HG02938 (cell line): Measurements from ENCODE around the gene TTC17.
"Not testable (repeated sequence)": the region's sequence is repeated elsewhere in the genome, so short reads cannot be mapped to it uniquely, and the experiment has no call there.

ENCODE experiments used
- ATAC-seq: cut with Tn5 transposase; IDR thresholded peaks from one replicate; pipeline ENCODE4 v1.9.1; 2021; ENCODE audit warnings: mild to moderate bottlenecking, moderate library complexity; ENCODE audit not compliant: unreplicated experiment

TTC17 gene

GRCh38 chr11:43447151-43447550 lies 88.4 kb downstream of the TTC17 start:
- ATAC-seq: no peak

GRCh38 chr11:43458486-43458885 lies 99.8 kb downstream of the TTC17 start:
- no peak for ATAC-seq

DNA sequence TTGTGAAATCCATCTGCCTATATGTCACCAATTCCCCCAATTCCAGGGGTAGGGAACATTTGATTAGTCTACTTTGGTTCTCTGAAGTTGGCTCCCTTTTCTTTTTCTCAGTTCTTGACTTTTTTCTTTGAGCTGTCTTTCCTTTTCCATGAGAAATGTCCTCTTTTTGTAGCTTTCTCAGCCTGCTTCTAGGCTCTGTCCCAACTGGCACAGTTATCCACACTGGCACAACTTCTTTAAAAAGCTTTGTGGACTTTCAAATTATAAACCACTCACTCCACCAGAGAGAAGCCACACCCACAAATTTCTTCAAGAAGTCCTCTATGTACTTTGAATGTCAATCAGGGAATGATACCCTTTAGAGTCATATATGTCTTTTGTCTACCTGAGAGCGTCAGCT lies 100.5 kb downstream of the TTC17 start:
- no peak for ATAC-seq

DNA sequence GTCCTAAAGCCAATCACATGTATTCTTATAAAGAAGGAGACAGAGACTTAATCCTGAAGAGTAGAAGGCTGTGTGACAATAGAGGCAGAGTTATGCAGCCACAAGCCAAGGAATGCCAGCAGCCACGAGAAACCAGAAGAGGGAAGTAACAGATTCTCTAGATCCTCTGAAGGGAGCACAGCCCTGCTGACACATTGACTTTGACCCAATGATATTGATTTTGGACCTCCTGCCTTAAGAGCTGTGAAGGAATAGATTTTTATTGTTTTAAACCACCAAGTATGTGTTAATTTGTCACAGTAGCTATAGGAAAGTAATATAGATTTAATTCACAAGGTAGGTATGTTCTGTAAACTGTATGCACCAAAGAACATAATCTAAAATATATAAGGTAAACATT lies 103.6 kb downstream of the TTC17 start:
- no peak for ATAC-seq

DNA sequence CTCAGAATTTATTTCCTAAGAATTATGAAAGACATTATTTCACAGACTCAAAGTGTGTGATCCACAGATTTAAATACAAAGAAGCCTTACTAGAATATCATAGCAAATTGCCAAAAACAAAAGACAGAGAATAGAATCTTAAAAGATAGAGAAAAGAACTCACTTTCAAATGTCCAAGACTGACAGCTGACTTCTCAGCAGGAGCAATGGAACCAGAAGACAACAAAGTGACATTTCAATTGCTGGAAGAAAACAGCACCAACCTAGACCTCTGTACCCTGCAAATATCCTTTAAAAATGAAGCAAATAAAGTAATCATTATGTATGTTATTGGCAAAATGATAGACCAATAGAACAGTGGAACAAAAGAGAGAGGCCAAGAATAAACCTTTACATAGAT lies 109.2 kb downstream of the TTC17 start:
- no peak for ATAC-seq

GRCh38 chr11:43477491-43477890 lies 118.8 kb downstream of the TTC17 start:
- not testable (repeated sequence) for ATAC-seq

DNA sequence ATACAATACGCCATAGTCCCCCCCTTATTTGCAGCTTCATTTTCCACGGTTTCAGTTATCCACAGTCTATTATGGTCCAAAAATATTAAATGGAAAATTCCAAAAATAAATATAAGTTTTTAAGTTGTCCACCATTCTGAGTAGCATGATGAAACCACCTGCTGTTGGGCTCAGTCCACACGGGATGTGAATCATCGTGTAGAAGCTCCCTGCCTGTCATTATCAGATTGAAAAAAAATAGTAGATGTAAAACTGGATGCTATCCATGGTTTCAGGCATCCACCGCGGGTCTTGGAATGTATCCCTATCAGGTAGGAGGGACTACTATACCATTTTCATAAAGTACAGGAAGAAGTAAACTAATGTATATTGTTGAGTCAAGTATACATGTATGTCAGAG lies 127.4 kb downstream of the TTC17 start:
- ATAC-seq: no peak

DNA sequence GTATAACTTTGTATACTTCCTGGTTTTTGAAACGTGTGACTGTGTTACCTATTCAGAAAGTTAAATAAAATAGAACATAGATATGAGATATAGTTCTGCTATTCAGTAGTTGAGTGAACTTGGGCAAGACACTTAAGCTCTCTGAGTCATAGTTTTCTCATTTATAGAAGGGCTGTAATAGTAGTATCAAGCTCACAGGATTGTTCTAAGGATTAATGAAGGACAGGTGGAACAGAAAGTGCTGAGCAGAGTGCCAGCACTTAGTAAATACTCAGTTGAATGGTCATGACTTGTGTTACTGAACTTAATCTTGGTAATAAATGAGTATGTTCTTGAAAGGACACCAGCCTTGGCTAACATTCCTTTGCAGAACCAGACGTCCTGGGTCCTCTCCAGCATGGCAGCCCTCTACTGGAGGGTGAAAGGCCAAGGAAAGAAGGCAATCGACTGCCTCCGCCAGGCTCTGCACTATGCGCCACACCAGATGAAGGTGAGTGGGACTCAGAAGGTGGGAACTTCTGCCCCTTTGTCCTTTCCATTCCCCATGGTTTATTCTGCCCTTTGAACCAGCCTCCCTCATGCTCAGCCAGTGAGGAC lies 131.2 kb downstream of the TTC17 start:
- ATAC-seq: no peak

GRCh38 chr11:43492701-43493100 lies 134.0 kb downstream of the TTC17 start:
- no peak for ATAC-seq

- ATAC-seq: no peak
Observed at GRCh38 chr11:43493431-43493830, 134.7 kb downstream of the TTC17 start.

GRCh38 chr11:43497144-43497543 lies 138.4 kb downstream of the TTC17 start:
- ATAC-seq: no peak

DNA sequence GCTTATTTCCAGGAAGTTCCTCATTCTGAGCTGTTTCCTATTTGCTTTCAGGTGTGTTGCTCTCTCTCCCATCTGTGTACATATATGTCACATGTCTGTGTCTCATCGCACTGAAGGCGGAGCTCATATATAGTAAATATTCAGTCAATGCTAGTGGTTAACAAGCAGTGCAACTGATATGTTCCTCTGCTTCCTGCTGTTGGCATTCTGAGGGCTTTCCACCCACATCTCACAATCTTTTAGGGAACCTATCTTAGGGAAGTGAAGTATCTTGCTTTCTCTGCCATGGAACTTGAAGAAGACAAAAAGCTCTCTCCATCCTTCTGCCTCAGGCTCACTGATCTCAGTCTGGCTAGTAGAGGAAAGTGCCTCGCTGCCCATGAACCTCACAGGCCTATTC lies 139.8 kb downstream of the TTC17 start:
- ATAC-seq: no peak

- no peak for ATAC-seq
Observed at GRCh38 chr11:43503417-43503816, 144.7 kb downstream of the TTC17 start.

- no peak for ATAC-seq
Observed at GRCh38 chr11:43504316-43504950, 145.7 kb downstream of the TTC17 start.

DNA sequence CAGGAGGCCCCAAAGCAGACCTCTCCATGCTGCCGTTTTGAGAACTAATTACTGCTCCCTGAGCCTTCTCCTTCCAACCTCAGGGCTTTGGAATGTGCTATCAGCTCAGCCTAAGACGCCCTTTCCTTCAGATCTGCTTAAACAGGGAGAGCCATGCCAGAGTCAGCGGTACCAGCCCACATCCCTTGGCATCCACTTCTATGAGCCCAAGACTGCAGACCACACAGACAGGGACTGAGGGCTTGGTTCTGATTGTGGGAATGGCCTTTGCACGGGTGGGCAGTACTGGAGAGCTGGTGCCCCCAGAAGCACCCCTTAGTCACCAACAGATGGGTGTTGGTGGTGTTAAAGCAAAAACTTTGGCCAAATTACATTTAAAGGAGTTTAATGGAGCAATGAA lies 146.5 kb downstream of the TTC17 start:
- ATAC-seq: no peak

GRCh38 chr11:43507171-43507570 lies 148.5 kb downstream of the TTC17 start:
- no peak for ATAC-seq

DNA sequence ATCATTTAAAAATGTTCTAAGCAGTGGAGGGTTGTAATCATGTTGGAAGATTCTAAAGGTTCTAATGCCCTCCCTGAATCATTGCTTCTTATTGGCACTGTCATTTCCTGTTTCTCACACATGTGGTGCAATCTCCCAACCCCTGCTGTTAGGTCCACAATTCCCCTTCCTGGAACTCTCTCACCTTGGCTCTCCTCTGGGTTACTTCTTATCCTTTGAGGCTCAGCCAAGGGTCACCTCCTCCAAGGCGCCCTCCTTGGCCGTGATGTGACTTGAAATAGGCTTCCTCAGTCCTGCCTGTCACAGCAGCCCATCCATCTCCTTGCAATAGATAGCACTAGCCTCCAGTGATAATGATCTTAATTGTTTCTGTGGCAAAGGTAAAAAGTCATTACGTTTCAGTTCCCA lies 149.8 kb downstream of the TTC17 start:
- ATAC-seq: no peak

GRCh38 chr11:43511959-43512358 lies 153.2 kb downstream of the TTC17 start:
- ATAC-seq: no peak

GRCh38 chr11:43515090-43515489 lies 156.4 kb downstream of the TTC17 start:
- ATAC-seq: no peak

DNA sequence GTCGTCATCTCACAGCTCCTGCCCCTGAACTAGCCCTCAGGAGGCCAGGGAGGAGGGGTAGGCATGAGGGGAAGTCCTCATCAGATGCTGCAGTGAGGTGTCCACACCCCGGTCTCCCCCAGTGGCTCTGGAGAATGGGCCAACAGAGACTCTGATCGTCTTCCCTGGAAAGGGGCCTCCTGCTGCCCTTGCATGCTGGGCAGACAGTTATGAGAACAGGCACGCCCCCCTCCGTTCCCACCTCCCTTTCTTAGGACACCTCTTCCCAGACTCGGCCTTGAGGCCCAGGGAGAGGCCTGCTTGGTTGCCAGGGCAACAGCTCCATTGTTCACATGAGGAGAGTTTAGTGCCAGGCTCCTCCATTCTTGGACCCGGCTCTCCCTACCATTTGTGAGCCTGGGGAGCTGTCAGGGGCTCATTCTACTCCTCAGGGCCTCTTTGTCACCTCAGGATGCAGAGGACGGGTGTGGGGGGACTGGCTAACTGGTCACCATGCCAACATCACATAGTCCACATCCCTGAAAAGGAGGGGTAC lies 157.7 kb downstream of the TTC17 start:
- ATAC-seq: no peak

- no peak for ATAC-seq
Observed at GRCh38 chr11:43517518-43517917, 158.8 kb downstream of the TTC17 start.

DNA sequence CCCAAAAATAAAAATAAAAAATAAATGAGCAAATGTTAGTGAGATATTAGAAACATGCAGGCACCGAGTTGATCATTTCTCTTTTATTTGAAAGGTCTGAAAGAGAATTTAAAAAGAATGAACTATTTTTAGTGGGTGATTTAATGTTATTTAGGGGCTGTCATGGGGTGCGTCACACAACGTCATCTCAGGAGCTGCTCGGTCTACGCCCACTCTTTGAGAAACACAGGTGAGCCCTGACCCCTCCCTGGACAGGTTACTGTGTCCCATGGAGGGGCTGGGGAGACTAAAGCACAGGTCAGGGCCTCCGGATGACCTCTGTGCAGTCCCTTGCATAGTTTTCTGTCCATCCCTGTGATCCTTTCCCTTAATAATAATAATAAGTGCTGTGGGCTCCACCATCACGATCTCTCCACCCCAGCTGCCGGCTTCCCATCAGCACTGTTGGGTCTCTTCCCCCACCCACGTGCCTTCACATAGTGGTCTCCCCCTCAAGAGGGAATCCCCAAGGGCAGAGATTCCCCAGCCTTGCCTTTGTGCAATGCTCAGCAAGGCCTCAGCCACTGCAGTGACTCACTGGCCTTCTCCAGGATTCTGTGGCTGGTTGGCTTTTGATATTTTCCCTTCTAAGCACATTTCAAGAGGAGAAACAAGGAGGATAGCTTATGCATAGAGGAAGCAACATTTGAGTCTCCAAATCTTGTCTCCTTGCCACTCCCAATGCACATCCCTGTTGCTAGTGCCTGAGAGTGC lies 159.9 kb downstream of the TTC17 start:
- no peak for ATAC-seq
